GM12878 (cell line): ENCODE measurements around the gene WWOX. TPM values are rescaled to one million over a fixed set of nuclear protein-coding genes. Genes with fewer than 3 reads are reported as not detected.

Source experiments
- ATAC-seq: fragments of 200-7000 bp; cut with Tn5 transposase; 3 replicates; pipeline ENCODE4 v1.9.1; 2020; ENCODE audit warnings: mild to moderate bottlenecking, moderate library complexity
- BruUV-seq: library from RNA; stranded (reverse); fragments of 400-500 nt; replicated peaks from 2 replicates; lab custom pipeline; 2021; lab: Mats Ljungman, UMichigan
- CTCF ChIA-PET: fragments of 300-600 bp; sonication (Branson Sonifier 250); formaldehyde crosslinking; extraction: SDS; loops from one replicate; lab custom pipeline; 2021; ENCODE audit warnings: inconsistent platforms; lab: Yijun Ruan, JAX
- POLR2A ChIA-PET: fragments of 350-600 bp; formaldehyde crosslinking; extraction: SDS; loops from one replicate; lab custom pipeline; 2021; ENCODE audit warnings: inconsistent platforms; lab: Charles Lee
- RAD21 ChIA-PET: fragments of 300-600 bp; sonication (Branson Sonifier 250); formaldehyde crosslinking; loops from one replicate; lab custom pipeline; 2023; ENCODE audit warnings: antibody characterized with exemption; ENCODE audit not compliant: unreplicated experiment; lab: Charles Lee
- SMC1A ChIA-PET: fragments of 300-600 bp; sonication (Branson Sonifier 250); formaldehyde crosslinking; loops from one replicate; lab custom pipeline; 2023; ENCODE audit not compliant: unreplicated experiment, uncharacterized antibody; lab: Charles Lee
- DNase-seq: peaks from one replicate; pipeline ENCODE4 v3.0.0-alpha.2; 2011; ENCODE audit warnings: low read depth, low spot score
- FAIRE-seq: peaks from 3 replicates; lab custom pipeline; 2011; peaks lifted over from hg19 to GRCh38; lab: Jason Lieb, UNC
- H2AFZ ChIP-seq: 2 replicates; pipeline ENCODE4 v1.6.0; 2011; ENCODE audit warnings: low read depth, low read length, control low read depth; ENCODE audit not compliant: control insufficient read depth
- H3K27ac ChIP-seq: 2 replicates; pipeline ENCODE4 v1.5.1; 2011; ENCODE audit warnings: control low read depth; ENCODE audit not compliant: control insufficient read depth, insufficient read depth
- H3K27me3 ChIP-seq, 2 experiments: replicated peaks in 1 of 2; 2 replicates each; pipeline versions ENCODE4 v1.6.0 to v1.6.1; 2011; ENCODE audit warnings: low read length in 1 of 2; ENCODE audit not compliant: control insufficient read depth in 2 of 2, insufficient read depth in 2 of 2
- H3K36me3 ChIP-seq, 2 experiments: 2 replicates each; pipeline ENCODE4 v1.5.1; 2011; ENCODE audit warnings: low read length in 1 of 2; ENCODE audit not compliant: control insufficient read depth in 2 of 2, insufficient read depth in 2 of 2
- H3K4me1 ChIP-seq: 2 replicates; pipeline ENCODE4 v1.6.1; 2011; ENCODE audit warnings: mild to moderate bottlenecking, low read length, moderate library complexity, mixed read lengths; ENCODE audit not compliant: control insufficient read depth, insufficient read depth
- H3K4me2 ChIP-seq: 2 replicates; pipeline ENCODE4 v1.6.0; 2011; ENCODE audit warnings: control low read depth; ENCODE audit not compliant: control insufficient read depth, insufficient read depth
- H3K4me3 ChIP-seq: fragments of 200-600 bp; sonication (generic); 2 replicates; pipeline ENCODE4 v1.5.1; 2016
- H3K79me2 ChIP-seq: 2 replicates; pipeline ENCODE4 v1.6.0; 2011; ENCODE audit warnings: low read length; ENCODE audit not compliant: control insufficient read depth, insufficient read depth
- H3K9ac ChIP-seq: 2 replicates; pipeline ENCODE4 v1.8.0; 2011; ENCODE audit warnings: low read length, control low read depth, mixed read lengths; ENCODE audit not compliant: control insufficient read depth, insufficient read depth
- H3K9me3 ChIP-seq: replicated peaks from 3 replicates; pipeline ENCODE4 v1.5.1; 2011; ENCODE audit warnings: mild to moderate bottlenecking, low read length; ENCODE audit not compliant: control insufficient read depth, insufficient read depth
- H4K20me1 ChIP-seq: 2 replicates; pipeline ENCODE4 v1.6.0; 2011; ENCODE audit not compliant: control insufficient read depth, insufficient read depth
- ATF2 ChIP-seq: IDR thresholded peaks from 2 replicates; pipeline ENCODE4 v1.6.1; 2012; ENCODE audit warnings: low read length, inconsistent platforms
- ATF7 ChIP-seq: fragments of 450-650 bp; IDR thresholded peaks from 2 replicates; pipeline ENCODE4 v1.6.1; 2016; ENCODE audit warnings: low read depth, mild to moderate bottlenecking
- HCFC1 ChIP-seq: fragments of 150-350 bp; IDR thresholded peaks from 2 replicates; pipeline ENCODE4 v1.6.1; 2014; ENCODE audit warnings: low read length
- JUNB ChIP-seq: IDR thresholded peaks from 2 replicates; pipeline ENCODE4 v1.6.1; 2016; ENCODE audit warnings: antibody characterized with exemption, mild to moderate bottlenecking
- MLLT1 ChIP-seq: fragments of 450-650 bp; IDR thresholded peaks from 2 replicates; pipeline ENCODE4 v1.6.1; 2016; ENCODE audit warnings: mild to moderate bottlenecking
- MTA3 ChIP-seq: IDR thresholded peaks from 2 replicates; pipeline ENCODE4 v1.6.1; 2012; ENCODE audit warnings: low read length, inconsistent platforms, borderline replicate concordance
- PAX8 ChIP-seq: fragments of 450-650 bp; IDR thresholded peaks from 2 replicates; pipeline ENCODE4 v1.6.1; 2017; ENCODE audit warnings: mild to moderate bottlenecking, moderate library complexity
- STAT3 ChIP-seq: IDR thresholded peaks from 2 replicates; pipeline ENCODE4 v1.6.1; 2011; ENCODE audit warnings: low read depth, low read length, improper control_type of control experiment
- USF2 ChIP-seq: IDR thresholded peaks from 2 replicates; pipeline ENCODE4 v1.6.1; 2011; ENCODE audit warnings: low read depth, low read length, improper control_type of control experiment, borderline replicate concordance
- ZNF592 ChIP-seq: fragments of 450-650 bp; IDR thresholded peaks from 2 replicates; pipeline ENCODE4 v1.6.1; 2017; ENCODE audit warnings: mild to moderate bottlenecking, moderate library complexity
- WGBS: methylation state at CpG from one replicate; pipeline ENCODE4 v1.1.6; 2016; ENCODE audit warnings: low lambda C conversion rate; ENCODE audit not compliant: insufficient replicate concordance, insufficient coverage; ENCODE audit errors: missing lambda C conversion rate; 5-methylcytosine and 5-hydroxymethylcytosine counted together
- in situ Hi-C: fragments of 300-500 bp; cut with MboI; formaldehyde crosslinking; loops from 9 replicates; pipeline ENCODE4 v1.14.3; 2018; ENCODE audit warnings: mixed read lengths
- intact Hi-C: fragments of 100-400 bp; cut with micrococcal nuclease; formaldehyde crosslinking; loops from one replicate; pipeline ENCODE4 v1.14.2; 2022; ENCODE audit not compliant: unreplicated experiment
- polyA plus RNA-seq, 11 experiments: library from polyadenylated mRNA; depleted of rRNA in 4 of 11; unstranded in 6 of 11; stranded (reverse) in 5 of 11; fragments of >200 nt; fragmentation: Nextera tagmentation in 4 of 11; fragmentation: Illumina TruSeq in 1 of 11; extraction: Ambion mirVana in 4 of 11; extraction: Trizol in 1 of 11; gene quantifications; 1 replicate in 1 of 11; 2 replicates in 10 of 11; pipeline versions ENCODE4 v1.2.1 to v1.2.3, GENCODE V29; 2011 to 2016; ENCODE audit warnings: inconsistent platforms in 2 of 11, missing spikeins in 2 of 11, low read depth in 1 of 11
- total RNA-seq, 4 experiments: library from RNA; depleted of rRNA in 3 of 4; stranded (reverse); fragments of >200 nt in 3 of 4; fragmentation: Illumina TruSeq in 1 of 4; extraction: Trizol in 1 of 4; gene quantifications; 2 replicates each; pipeline versions ENCODE4 v1.2.1 to v1.2.3, GENCODE V29; 2013 to 2021

WWOX gene
- total and polyA plus RNA-seq, 10 of the 15 experiments (the other 5 are each of a cell fraction or from before 2014, with no cell fraction given), result 2.8 to 24.4 (median 17.8) TPM

GRCh38 chr16:78377312-78377711 is 277.9 kb downstream of the WWOX start:
- ChIA-PET SMC1A (interaction anchor here (1.6 kb wide), 1 partner anchor 9 kb away, joined by 3 read pairs; no protein-coding TSS in a partner anchor), CTCF (no interaction called here), RAD21 (no interaction called here), POLR2A (no interaction called here)
- WGBS, result 78% methylated on average over 4 of the region's 4 CpGs
- Histone ChIP-seq H3K36me3 (no peaks in the 10 kb centered on the region), H2AFZ (no peak overlapping the region), H3K4me3 (no peak overlapping the region), H3K4me2 (no peak overlapping the region), H3K9me3 (no peaks in the 10 kb centered on the region), H3K79me2 (no peaks in the 10 kb centered on the region), H4K20me1 (no peaks in the 10 kb centered on the region)
- in situ Hi-C loops (no loop called here), intact Hi-C loops (no loop called here)
- no peak for FAIRE-seq
- no TSS peak for BruUV-seq
- no peak for ATAC-seq
- DNase-seq, result no peak
- no peak for TF ChIP-seq ZNF592
- TF ChIP-seq STAT3, result no peak
- TF ChIP-seq HCFC1, result no peak
- no peak for TF ChIP-seq JUNB
- no peak for TF ChIP-seq MLLT1
- no peak for TF ChIP-seq ATF7
- no peak for TF ChIP-seq USF2
- TF ChIP-seq MTA3, result no peak
- TF ChIP-seq PAX8, result no peak
- TF ChIP-seq ATF2, result no peak
- TF ChIP-seq, all 136 proteins: peak for 0
- no peak overlapping the region for H3K27ac ChIP-seq
- no peaks in the 10 kb centered on the region for H3K27me3 ChIP-seq
- no peaks in the 10 kb centered on the region for H3K4me1 ChIP-seq
- H3K9ac ChIP-seq, result no peak overlapping the region
